Lung (tissue), 12 donors: Measurements from ENCODE around the gene MROH2B. TPM values are rescaled to one million over a fixed set of nuclear protein-coding genes. Genes with fewer than 3 reads are reported as not detected.

Source experiments
- ATAC-seq: fragments of 200-7000 bp; cut with Tn5 transposase; one replicate; pipeline ENCODE4 v1.9.1; 2020; ENCODE audit warnings: moderate number of reproducible peaks; ENCODE audit not compliant: insufficient read depth, low FRiP score
- DNase-seq, 3 donors: peaks; one replicate each; pipeline ENCODE4 v3.0.0-alpha.2; 2013 to 2017
- H3K27ac ChIP-seq, 2 donors: one replicate each; pipeline ENCODE4 v1.5.1; 2013; ENCODE audit warnings: mild to moderate bottlenecking in 2 of 2, moderate library complexity in 2 of 2, control low read depth in 1 of 2, inconsistent platforms in 1 of 2, low read depth in 1 of 2, low read length in 1 of 2
- H3K27me3 ChIP-seq, 3 donors: one replicate each; pipeline ENCODE4 v1.5.1; 2013; ENCODE audit warnings: low read length in 2 of 3; ENCODE audit not compliant: control insufficient read depth in 3 of 3, insufficient read depth in 3 of 3
- H3K36me3 ChIP-seq, 4 donors: one replicate each; pipeline ENCODE4 v1.5.1; 2013; ENCODE audit warnings: low read length in 4 of 4, mild to moderate bottlenecking in 1 of 4, moderate library complexity in 1 of 4; ENCODE audit not compliant: control insufficient read depth in 4 of 4, insufficient read depth in 4 of 4
- H3K4me1 ChIP-seq, 5 donors: one replicate each; pipeline ENCODE4 v1.5.1; 2013; ENCODE audit warnings: low read length in 5 of 5, mild to moderate bottlenecking in 2 of 5, moderate library complexity in 1 of 5; ENCODE audit not compliant: control insufficient read depth in 5 of 5, insufficient read depth in 5 of 5
- H3K4me3 ChIP-seq: one replicate; pipeline ENCODE4 v1.5.1; 2013; ENCODE audit warnings: mild to moderate bottlenecking, control low read depth, moderate library complexity
- H3K9ac ChIP-seq, 2 donors: one replicate each; pipeline ENCODE4 v1.5.1; 2013; ENCODE audit warnings: low read length in 2 of 2, control low read depth in 1 of 2; ENCODE audit not compliant: insufficient read depth in 1 of 2
- H3K9me3 ChIP-seq, 4 donors: one replicate each; pipeline ENCODE4 v1.5.1; 2013; ENCODE audit warnings: low read length in 3 of 4, mild to moderate bottlenecking in 1 of 4, moderate library complexity in 1 of 4; ENCODE audit not compliant: control insufficient read depth in 4 of 4, insufficient read depth in 3 of 4
- CTCF ChIP-seq: IDR thresholded peaks from 2 replicates; pipeline ENCODE4 v1.5.1; 2012; ENCODE audit warnings: mild to moderate bottlenecking; ENCODE audit errors: control extremely low read depth, extremely low read depth
- WGBS, 2 donors: extraction: QIAGEN DNeasy Blood & Tissue Kit; methylation state at CpG; one replicate each; pipeline ENCODE4 v1.1.7; 2013; 5-methylcytosine and 5-hydroxymethylcytosine counted together
- polyA plus RNA-seq, 2 donors: library from polyadenylated mRNA; stranded (reverse); fragments of 200-250 nt; gene quantifications; one replicate each; pipeline ENCODE4 v1.2.1, GENCODE V29; 2013
- total RNA-seq, 2 donors: library from RNA; depleted of rRNA in 1 of 2; stranded (reverse); fragments of >200 nt in 1 of 2; gene quantifications; one replicate each; pipeline ENCODE4 v1.2.1, GENCODE V29; 2014 to 2021
- donor health status: control.
- donor health status: control.
- donor health status: Bipolar disorder and iron deficiency.
- donor health status: healthy.
- donor health status: DM: yes; HTN: yes; CAD: no.

MROH2B gene
- total and polyA plus RNA-seq, 4 donors, result not detected

- 84 to 92% methylated on average over 2 of the region's 2 CpGs for WGBS, 2 donors
- Histone ChIP-seq H3K36me3 (no peaks in the 10 kb centered on the region), H3K4me1 (no peaks in the 10 kb centered on the region), H3K27ac (no peak overlapping the region), H3K9me3 (no peaks in the 10 kb centered on the region), H3K9ac (no peak overlapping the region), H3K27me3 (no peaks in the 10 kb centered on the region), H3K4me3 (no peak overlapping the region)
- DNase-seq, result no peak
- no peak for ATAC-seq
- no peak for TF ChIP-seq CTCF
These were observed 41.6 kb upstream of the MROH2B start for GRCh38 chr5:41112486-41113455.

GRCh38 chr5:41109186-41109585 is 38.0 kb upstream of the MROH2B start:
- H3K9ac ChIP-seq, result no peak overlapping the region
- no peak for DNase-seq
- no peaks in the 10 kb centered on the region for H3K4me1 ChIP-seq
- ATAC-seq, result no peak
- TF ChIP-seq CTCF, result no peak
- H3K27ac ChIP-seq, result no peak overlapping the region
- no peaks in the 10 kb centered on the region for H3K27me3 ChIP-seq
- no peaks in the 10 kb centered on the region for H3K9me3 ChIP-seq
- H3K4me3 ChIP-seq, result no peak overlapping the region
- H3K36me3 ChIP-seq, result no peaks in the 10 kb centered on the region

GRCh38 chr5:41102341-41102740 is 31.2 kb upstream of the MROH2B start:
- ATAC-seq (no peak), DNase-seq (no peak)
- TF ChIP-seq CTCF, result no peak
- Histone ChIP-seq H3K36me3 (no peaks in the 10 kb centered on the region), H3K4me3 (no peak overlapping the region), H3K9me3 (no peaks in the 10 kb centered on the region), H3K9ac (no peak overlapping the region), H3K4me1 (peaks cover 0 to 7% (median 0%) of the 10 kb centered on the region in 5 donors), H3K27ac (no peak overlapping the region), H3K27me3 (no peaks in the 10 kb centered on the region)
